Liver (tissue), 9 donors: ENCODE results near the gene NOTO. TPM values are rescaled to one million over a fixed set of nuclear protein-coding genes. Genes with fewer than 3 reads are reported as not detected.

Experiments used
- DNase-seq: peaks from one replicate; pipeline ENCODE4 v3.0.0-alpha.2; 2017; ENCODE audit warnings: low spot score
- H3K27ac ChIP-seq, 2 donors: one replicate each; pipeline ENCODE4 v1.7.0; 2013; ENCODE audit warnings: inconsistent platforms in 2 of 2, low read length in 2 of 2, control low read depth in 1 of 2, low read depth in 1 of 2, mild to moderate bottlenecking in 1 of 2
- H3K27me3 ChIP-seq, 4 donors: one replicate each; pipeline versions ENCODE4 v1.6.1 to v1.7.0; 2013; ENCODE audit warnings: low read length in 3 of 4, inconsistent platforms in 1 of 4, mild to moderate bottlenecking in 1 of 4, moderate library complexity in 1 of 4; ENCODE audit not compliant: control insufficient read depth in 4 of 4, insufficient read depth in 4 of 4
- H3K36me3 ChIP-seq, 4 donors: one replicate each; pipeline versions ENCODE4 v1.6.1 to v1.7.0; 2013; ENCODE audit warnings: low read length in 3 of 4, mild to moderate bottlenecking in 3 of 4, low read depth in 1 of 4, moderate library complexity in 1 of 4; ENCODE audit not compliant: control insufficient read depth in 4 of 4, insufficient read depth in 3 of 4
- H3K4me1 ChIP-seq, 4 donors: one replicate each; pipeline versions ENCODE4 v1.6.1 to v1.7.0; 2013; ENCODE audit warnings: low read length in 3 of 4, mild to moderate bottlenecking in 3 of 4, moderate library complexity in 1 of 4; ENCODE audit not compliant: control insufficient read depth in 4 of 4, insufficient read depth in 4 of 4
- H3K4me3 ChIP-seq, 3 donors: one replicate each; pipeline versions ENCODE4 v1.6.1 to v1.7.0; 2013; ENCODE audit warnings: low read length in 3 of 3, control low read depth in 1 of 3, low read depth in 1 of 3, mild to moderate bottlenecking in 1 of 3
- H3K9ac ChIP-seq, 2 donors: one replicate each; pipeline ENCODE4 v1.7.0; 2013; ENCODE audit warnings: low read length in 2 of 2, mild to moderate bottlenecking in 2 of 2, moderate library complexity in 2 of 2, control low read depth in 1 of 2, low read depth in 1 of 2
- H3K9me3 ChIP-seq, 4 donors: one replicate each; pipeline versions ENCODE4 v1.6.1 to v1.7.0; 2013; ENCODE audit warnings: low read length in 3 of 4; ENCODE audit not compliant: control insufficient read depth in 4 of 4
- EGR1 ChIP-seq, 2 donors: IDR thresholded peaks; 2 replicates each; pipeline ENCODE4 v1.6.1; 2016 to 2018; ENCODE audit warnings: antibody characterized with exemption in 2 of 2, low read depth in 2 of 2
- FOXA1 ChIP-seq: IDR thresholded peaks from 2 replicates; pipeline ENCODE4 v1.6.1; 2016; ENCODE audit warnings: antibody characterized with exemption
- GABPA ChIP-seq, 2 donors: IDR thresholded peaks in 1 of 2; conservative IDR thresholded peaks in 1 of 2; 2 replicates each; pipeline ENCODE4 v1.6.1; 2016; ENCODE audit warnings: antibody characterized with exemption in 2 of 2, mild to moderate bottlenecking in 1 of 2, moderate library complexity in 1 of 2
- HNF4A ChIP-seq, 2 donors: conservative IDR thresholded peaks; 2 replicates each; pipeline ENCODE4 v1.6.1; 2016; ENCODE audit warnings: antibody characterized with exemption in 2 of 2, mild to moderate bottlenecking in 2 of 2
- HNF4G ChIP-seq: IDR thresholded peaks from 2 replicates; pipeline ENCODE4 v1.6.1; 2016; ENCODE audit warnings: antibody characterized with exemption
- JUND ChIP-seq, 2 donors: IDR thresholded peaks; 2 replicates each; pipeline ENCODE4 v1.6.1; 2016; ENCODE audit warnings: antibody characterized with exemption in 2 of 2
- RAD21 ChIP-seq, 2 donors: IDR thresholded peaks; 2 replicates each; pipeline ENCODE4 v1.6.1; 2016; ENCODE audit warnings: antibody characterized with exemption in 2 of 2, mild to moderate bottlenecking in 2 of 2
- RXRA ChIP-seq, 2 donors: IDR thresholded peaks; 2 replicates each; pipeline ENCODE4 v1.6.1; 2017 to 2018; ENCODE audit warnings: antibody characterized with exemption in 2 of 2, mild to moderate bottlenecking in 1 of 2
- SP1 ChIP-seq: IDR thresholded peaks from 2 replicates; pipeline ENCODE4 v1.6.1; 2018; ENCODE audit warnings: antibody characterized with exemption, mild to moderate bottlenecking
- YY1 ChIP-seq: IDR thresholded peaks from 2 replicates; pipeline ENCODE4 v1.6.1; 2016; ENCODE audit warnings: antibody characterized with exemption, mild to moderate bottlenecking
- WGBS: extraction: QIAGEN DNeasy Blood & Tissue Kit; methylation state at CpG from one replicate; pipeline ENCODE4 v1.1.7; 2013; 5-methylcytosine and 5-hydroxymethylcytosine counted together
- polyA plus RNA-seq, 2 donors: library from polyadenylated mRNA; stranded (reverse) in 1 of 2; unstranded in 1 of 2; fragments of 200-250 nt in 1 of 2; fragments of >200 nt in 1 of 2; fragmentation: Nextera tagmentation in 1 of 2; extraction: Ambion mirVana in 1 of 2; gene quantifications; one replicate each; pipeline versions ENCODE4 v1.2.1 to v1.2.3, GENCODE V29; 2013 to 2015
- total RNA-seq, 2 donors: library from RNA; depleted of rRNA; stranded (reverse); fragments of >200 nt; gene quantifications; one replicate each; pipeline ENCODE4 v1.2.3, GENCODE V29; 2014
- TF ChIP-seq, protein P1 (sequence below): IDR thresholded peaks from 2 replicates; pipeline ENCODE4 v1.6.1; 2016; ENCODE audit warnings: antibody characterized with exemption
- TF ChIP-seq, protein P2 (sequence below): IDR thresholded peaks from 2 replicates; pipeline ENCODE4 v1.6.1; 2016; ENCODE audit warnings: antibody characterized with exemption, mild to moderate bottlenecking
- TF ChIP-seq, protein P3 (sequence below): IDR thresholded peaks from 2 replicates; pipeline ENCODE4 v1.6.1; 2016; ENCODE audit warnings: antibody characterized with exemption
- TF ChIP-seq, protein P4 (sequence below): IDR thresholded peaks from 2 replicates; pipeline ENCODE4 v1.6.1; 2016; ENCODE audit warnings: antibody characterized with exemption
- donor health status: healthy.
- donor health status: healthy.
- donor health status: healthy.
- donor health status: healthy.
- donor health status: healthy.

NOTO gene
- total and polyA plus RNA-seq, 4 donors, result not detected

DNA sequence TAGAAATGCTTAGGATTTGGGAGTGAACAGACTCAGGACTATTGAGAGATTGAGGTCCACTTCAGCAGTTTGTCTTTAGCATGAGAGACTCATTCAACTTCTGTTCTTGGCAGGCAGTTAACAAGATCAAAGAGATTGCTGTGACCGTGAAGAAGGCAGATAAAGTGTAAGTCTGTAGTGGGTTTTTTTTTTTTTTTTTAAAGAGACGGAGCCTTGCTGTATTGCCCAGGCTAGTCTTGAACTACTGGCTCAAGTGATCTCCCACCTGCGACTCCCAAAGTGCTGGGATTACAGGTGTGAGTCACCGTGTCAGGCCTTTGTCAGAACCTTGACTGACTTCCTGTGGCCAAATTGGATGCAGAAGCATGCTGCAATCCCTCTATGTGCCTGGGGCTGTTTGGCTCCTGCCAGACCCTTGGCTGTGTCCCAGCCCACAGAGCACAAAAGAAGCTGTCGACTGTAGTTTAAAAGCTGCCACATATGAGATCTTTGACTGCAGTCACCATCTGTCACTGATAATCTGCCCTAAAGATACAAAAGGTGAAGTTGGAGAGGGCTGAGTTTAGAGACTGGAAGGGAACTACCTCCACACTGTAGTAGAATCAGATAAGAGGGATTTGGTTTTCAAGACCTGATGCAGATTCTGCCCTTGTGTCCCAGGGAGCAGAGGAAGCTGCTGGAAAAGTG lies 41.7 kb downstream of the NOTO start:
- H3K4me1 ChIP-seq, result no peaks in the 10 kb centered on the region
- H3K9ac ChIP-seq, result no peak overlapping the region
- no peak for DNase-seq

DNA sequence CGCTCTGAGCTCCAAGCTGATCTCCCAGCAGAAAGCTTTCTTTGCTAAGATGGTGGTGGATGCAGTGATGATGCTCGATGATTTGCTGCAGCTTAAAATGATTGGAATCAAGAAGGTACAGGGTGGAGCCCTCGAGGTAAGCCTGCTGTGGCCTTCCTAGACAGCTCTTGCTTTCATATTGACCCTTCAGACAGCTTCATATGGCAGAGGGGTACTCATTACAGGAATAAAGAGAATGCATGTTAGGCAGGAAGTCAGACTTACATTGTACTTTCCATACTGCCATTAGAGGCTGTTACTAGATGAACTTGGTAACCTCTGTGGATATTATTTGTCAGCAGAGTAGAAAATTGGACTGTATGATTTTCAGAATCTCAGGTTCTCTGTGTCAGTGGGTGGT lies 42.2 kb downstream of the NOTO start:
- no peak overlapping the region for H3K27ac ChIP-seq
- H3K4me3 ChIP-seq, result no peak overlapping the region
- no peaks in the 10 kb centered on the region for H3K9me3 ChIP-seq
- peaks cover 19 to 82% (median 71%) of the 10 kb centered on the region in 4 donors for H3K36me3 ChIP-seq
- no peak overlapping the region for H3K9ac ChIP-seq
- TF ChIP-seq RAD21 (IDR thresholded peaks at IDR 0.05), result no peak
- TF ChIP-seq, protein P1, sequence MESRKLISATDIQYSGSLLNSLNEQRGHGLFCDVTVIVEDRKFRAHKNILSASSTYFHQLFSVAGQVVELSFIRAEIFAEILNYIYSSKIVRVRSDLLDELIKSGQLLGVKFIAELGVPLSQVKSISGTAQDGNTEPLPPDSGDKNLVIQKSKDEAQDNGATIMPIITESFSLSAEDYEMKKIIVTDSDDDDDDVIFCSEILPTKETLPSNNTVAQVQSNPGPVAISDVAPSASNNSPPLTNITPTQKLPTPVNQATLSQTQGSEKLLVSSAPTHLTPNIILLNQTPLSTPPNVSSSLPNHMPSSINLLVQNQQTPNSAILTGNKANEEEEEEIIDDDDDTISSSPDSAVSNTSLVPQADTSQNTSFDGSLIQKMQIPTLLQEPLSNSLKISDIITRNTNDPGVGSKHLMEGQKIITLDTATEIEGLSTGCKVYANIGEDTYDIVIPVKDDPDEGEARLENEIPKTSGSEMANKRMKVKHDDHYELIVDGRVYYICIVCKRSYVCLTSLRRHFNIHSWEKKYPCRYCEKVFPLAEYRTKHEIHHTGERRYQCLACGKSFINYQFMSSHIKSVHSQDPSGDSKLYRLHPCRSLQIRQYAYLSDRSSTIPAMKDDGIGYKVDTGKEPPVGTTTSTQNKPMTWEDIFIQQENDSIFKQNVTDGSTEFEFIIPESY, result no peak
- TF ChIP-seq HNF4G, result no peak
- 94% methylated on average over 3 of the region's 3 CpGs for WGBS
- no peaks in the 10 kb centered on the region for H3K27me3 ChIP-seq
- DNase-seq, result no peak
- no peaks in the 10 kb centered on the region for H3K4me1 ChIP-seq

More for the DNA sequence above, 41.7 kb downstream of the NOTO start:
- TF ChIP-seq HNF4A (conservative IDR thresholded peaks at IDR 0.05), result no peak
- TF ChIP-seq YY1, result no peak
- TF ChIP-seq, protein P2, sequence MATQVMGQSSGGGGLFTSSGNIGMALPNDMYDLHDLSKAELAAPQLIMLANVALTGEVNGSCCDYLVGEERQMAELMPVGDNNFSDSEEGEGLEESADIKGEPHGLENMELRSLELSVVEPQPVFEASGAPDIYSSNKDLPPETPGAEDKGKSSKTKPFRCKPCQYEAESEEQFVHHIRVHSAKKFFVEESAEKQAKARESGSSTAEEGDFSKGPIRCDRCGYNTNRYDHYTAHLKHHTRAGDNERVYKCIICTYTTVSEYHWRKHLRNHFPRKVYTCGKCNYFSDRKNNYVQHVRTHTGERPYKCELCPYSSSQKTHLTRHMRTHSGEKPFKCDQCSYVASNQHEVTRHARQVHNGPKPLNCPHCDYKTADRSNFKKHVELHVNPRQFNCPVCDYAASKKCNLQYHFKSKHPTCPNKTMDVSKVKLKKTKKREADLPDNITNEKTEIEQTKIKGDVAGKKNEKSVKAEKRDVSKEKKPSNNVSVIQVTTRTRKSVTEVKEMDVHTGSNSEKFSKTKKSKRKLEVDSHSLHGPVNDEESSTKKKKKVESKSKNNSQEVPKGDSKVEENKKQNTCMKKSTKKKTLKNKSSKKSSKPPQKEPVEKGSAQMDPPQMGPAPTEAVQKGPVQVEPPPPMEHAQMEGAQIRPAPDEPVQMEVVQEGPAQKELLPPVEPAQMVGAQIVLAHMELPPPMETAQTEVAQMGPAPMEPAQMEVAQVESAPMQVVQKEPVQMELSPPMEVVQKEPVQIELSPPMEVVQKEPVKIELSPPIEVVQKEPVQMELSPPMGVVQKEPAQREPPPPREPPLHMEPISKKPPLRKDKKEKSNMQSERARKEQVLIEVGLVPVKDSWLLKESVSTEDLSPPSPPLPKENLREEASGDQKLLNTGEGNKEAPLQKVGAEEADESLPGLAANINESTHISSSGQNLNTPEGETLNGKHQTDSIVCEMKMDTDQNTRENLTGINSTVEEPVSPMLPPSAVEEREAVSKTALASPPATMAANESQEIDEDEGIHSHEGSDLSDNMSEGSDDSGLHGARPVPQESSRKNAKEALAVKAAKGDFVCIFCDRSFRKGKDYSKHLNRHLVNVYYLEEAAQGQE, result no peak
- TF ChIP-seq, protein P1, result no peak
- TF ChIP-seq, protein P3, sequence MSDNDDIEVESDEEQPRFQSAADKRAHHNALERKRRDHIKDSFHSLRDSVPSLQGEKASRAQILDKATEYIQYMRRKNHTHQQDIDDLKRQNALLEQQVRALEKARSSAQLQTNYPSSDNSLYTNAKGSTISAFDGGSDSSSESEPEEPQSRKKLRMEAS, result no peak
- TF ChIP-seq, protein P4, sequence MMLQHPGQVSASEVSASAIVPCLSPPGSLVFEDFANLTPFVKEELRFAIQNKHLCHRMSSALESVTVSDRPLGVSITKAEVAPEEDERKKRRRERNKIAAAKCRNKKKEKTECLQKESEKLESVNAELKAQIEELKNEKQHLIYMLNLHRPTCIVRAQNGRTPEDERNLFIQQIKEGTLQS, result no peak
- no peak for TF ChIP-seq JUND (IDR thresholded peaks at IDR 0.05)
- no peak for TF ChIP-seq RXRA (IDR thresholded peaks at IDR 0.05)
- no peak for TF ChIP-seq SP1
- no peak for TF ChIP-seq FOXA1
- TF ChIP-seq HNF4G, result no peak
- TF ChIP-seq GABPA (IDR thresholded peaks at IDR 0.05 in 1 of 2, conservative IDR thresholded peaks at IDR 0.05 in 1 of 2), result no peak
- no peak for TF ChIP-seq EGR1 (IDR thresholded peaks at IDR 0.05; ENCODE audit: low read depth in 2 of 2)
- H3K27ac ChIP-seq, result no peak overlapping the region
- no peaks in the 10 kb centered on the region for H3K9me3 ChIP-seq
- no peaks in the 10 kb centered on the region for H3K27me3 ChIP-seq
- WGBS, result 78% methylated on average over 5 of the region's 5 CpGs
- H3K4me3 ChIP-seq, result no peak overlapping the region
- H3K36me3 ChIP-seq, result peaks cover 19 to 78% (median 68%) of the 10 kb centered on the region in 4 donors
